NCI-H128 (cell line): ENCODE results near the gene COLEC12.

Experiments
- DNase-seq: peaks from one replicate; lab custom pipeline; 2025; ENCODE audit not compliant: unreplicated experiment; lab: John Stamatoyannopoulos, UW

COLEC12 gene

GRCh38 chr18:446941-447560, 53.5 kb downstream of the COLEC12 start:
- DNase-seq = no peak

- no peak for DNase-seq
Observed at GRCh38 chr18:445055-445454, 55.4 kb downstream of the COLEC12 start.

GRCh38 chr18:438571-438970, 61.9 kb downstream of the COLEC12 start:
- DNase-seq = no peak

- DNase-seq = no peak
Observed at GRCh38 chr18:435940-436339, 64.6 kb downstream of the COLEC12 start.

GRCh38 chr18:434410-434809, 66.1 kb downstream of the COLEC12 start:
- no peak for DNase-seq

- DNase-seq = no peak
Observed at GRCh38 chr18:433960-434359, 66.5 kb downstream of the COLEC12 start.

GRCh38 chr18:433298-433697, 67.2 kb downstream of the COLEC12 start:
- no peak for DNase-seq

GRCh38 chr18:432791-433190, 67.7 kb downstream of the COLEC12 start:
- DNase-seq = no peak

GRCh38 chr18:429030-429429, 71.5 kb downstream of the COLEC12 start:
- DNase-seq = no peak

GRCh38 chr18:427005-427404, 73.5 kb downstream of the COLEC12 start:
- DNase-seq = no peak

GRCh38 chr18:425106-425745, 75.3 kb downstream of the COLEC12 start:
- no peak for DNase-seq

- no peak for DNase-seq
Observed at GRCh38 chr18:424668-425067, 75.8 kb downstream of the COLEC12 start.

GRCh38 chr18:424071-424661, 76.3 kb downstream of the COLEC12 start:
- no peak for DNase-seq

GRCh38 chr18:422966-423365, 77.5 kb downstream of the COLEC12 start:
- DNase-seq = no peak

- no peak for DNase-seq
Observed at GRCh38 chr18:421247-422155, 79.0 kb downstream of the COLEC12 start.

GRCh38 chr18:420661-421246, 79.7 kb downstream of the COLEC12 start:
- no peak for DNase-seq

- no peak for DNase-seq
Observed at GRCh38 chr18:419541-420175, 80.8 kb downstream of the COLEC12 start.

GRCh38 chr18:417495-417894, 83.0 kb downstream of the COLEC12 start:
- DNase-seq = no peak

GRCh38 chr18:416930-417329, 83.6 kb downstream of the COLEC12 start:
- DNase-seq = no peak
